Measurements from ENCODE around the gene BLOC1S4. TPM values are rescaled to one million over a fixed set of nuclear protein-coding genes. Genes with fewer than 3 reads are reported as not detected.
"Not testable (repeated sequence)": the region's sequence is repeated elsewhere in the genome, so short reads cannot be mapped to it uniquely, and the experiment has no call there.

BLOC1S4 gene, protein sequence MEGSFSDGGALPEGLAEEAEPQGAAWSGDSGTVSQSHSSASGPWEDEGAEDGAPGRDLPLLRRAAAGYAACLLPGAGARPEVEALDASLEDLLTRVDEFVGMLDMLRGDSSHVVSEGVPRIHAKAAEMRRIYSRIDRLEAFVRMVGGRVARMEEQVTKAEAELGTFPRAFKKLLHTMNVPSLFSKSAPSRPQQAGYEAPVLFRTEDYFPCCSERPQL
- 15.5 to 16.7 TPM (median 16.2 TPM) in 3 replicates for total RNA-seq
- long read RNA-seq, transcript BLOC1S4-201 (1 exons, 1,617 nt): major isoform, 90 of 90 reads
- long read RNA-seq, partial matches to known transcripts: 0 of 90 reads
- long read RNA-seq, other reads (novel, unspliced or antisense): 0 of 90 reads

DNA sequence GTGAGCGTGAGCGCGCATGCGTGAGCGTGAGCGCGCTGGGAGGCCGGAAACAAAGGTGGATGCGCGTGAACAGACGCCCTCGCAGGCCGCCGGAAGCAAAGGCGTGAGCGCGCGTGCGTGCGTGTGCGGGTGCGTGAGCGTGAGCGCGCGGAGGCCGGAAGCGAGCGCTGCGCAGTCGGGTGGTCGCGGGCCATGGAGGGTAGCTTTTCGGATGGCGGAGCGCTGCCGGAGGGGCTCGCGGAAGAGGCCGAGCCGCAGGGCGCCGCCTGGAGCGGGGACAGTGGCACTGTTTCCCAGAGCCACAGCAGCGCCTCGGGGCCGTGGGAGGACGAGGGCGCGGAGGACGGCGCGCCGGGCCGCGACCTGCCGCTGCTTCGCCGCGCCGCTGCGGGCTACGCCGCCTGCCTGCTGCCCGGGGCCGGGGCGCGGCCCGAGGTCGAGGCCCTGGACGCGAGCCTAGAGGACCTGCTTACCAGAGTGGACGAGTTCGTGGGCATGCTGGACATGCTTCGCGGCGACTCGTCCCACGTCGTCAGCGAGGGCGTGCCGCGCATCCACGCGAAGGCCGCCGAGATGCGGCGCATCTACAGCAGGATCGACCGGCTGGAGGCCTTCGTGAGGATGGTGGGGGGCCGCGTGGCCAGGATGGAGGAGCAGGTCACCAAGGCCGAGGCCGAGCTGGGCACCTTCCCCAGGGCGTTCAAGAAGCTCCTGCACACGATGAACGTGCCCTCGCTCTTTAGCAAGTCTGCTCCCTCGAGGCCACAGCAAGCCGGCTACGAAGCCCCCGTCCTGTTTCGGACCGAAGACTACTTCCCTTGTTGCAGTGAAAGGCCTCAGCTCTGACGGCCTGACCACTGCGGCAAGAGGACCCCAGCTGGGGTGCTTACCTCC is at the start of gene BLOC1S4:
Gene BLOC1S4 (plus strand): TSS at position 157 of the 894 bp plus-strand sequence. CDS start 36 bp downstream, at position 193.
- Mint-ChIP-seq H3K27ac (ENCODE audit: unreplicated experiment) (peak within 1 kb of the TSS; percentile 93), H3K36me3 (ENCODE audit: low read depth) (no peaks in the 10 kb centered on the region), H3K4me3 (ENCODE audit: unreplicated experiment) (peak within 1 kb of the TSS; percentile 87), H3K27me3 (ENCODE audit: low read depth) (peaks cover 3% of the 10 kb centered on the region), H3K4me1 (ENCODE audit: low read depth) (peaks cover 37% of the 10 kb centered on the region), H3K9me3 (ENCODE audit: low read depth) (no peaks in the 10 kb centered on the region)
- TF ChIP-seq, protein P1, sequence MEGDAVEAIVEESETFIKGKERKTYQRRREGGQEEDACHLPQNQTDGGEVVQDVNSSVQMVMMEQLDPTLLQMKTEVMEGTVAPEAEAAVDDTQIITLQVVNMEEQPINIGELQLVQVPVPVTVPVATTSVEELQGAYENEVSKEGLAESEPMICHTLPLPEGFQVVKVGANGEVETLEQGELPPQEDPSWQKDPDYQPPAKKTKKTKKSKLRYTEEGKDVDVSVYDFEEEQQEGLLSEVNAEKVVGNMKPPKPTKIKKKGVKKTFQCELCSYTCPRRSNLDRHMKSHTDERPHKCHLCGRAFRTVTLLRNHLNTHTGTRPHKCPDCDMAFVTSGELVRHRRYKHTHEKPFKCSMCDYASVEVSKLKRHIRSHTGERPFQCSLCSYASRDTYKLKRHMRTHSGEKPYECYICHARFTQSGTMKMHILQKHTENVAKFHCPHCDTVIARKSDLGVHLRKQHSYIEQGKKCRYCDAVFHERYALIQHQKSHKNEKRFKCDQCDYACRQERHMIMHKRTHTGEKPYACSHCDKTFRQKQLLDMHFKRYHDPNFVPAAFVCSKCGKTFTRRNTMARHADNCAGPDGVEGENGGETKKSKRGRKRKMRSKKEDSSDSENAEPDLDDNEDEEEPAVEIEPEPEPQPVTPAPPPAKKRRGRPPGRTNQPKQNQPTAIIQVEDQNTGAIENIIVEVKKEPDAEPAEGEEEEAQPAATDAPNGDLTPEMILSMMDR (IDR thresholded peaks at IDR 0.05): peak; percentile 73
- peak; percentile 94 for DNase-seq (ENCODE audit: low spot score)

DNA sequence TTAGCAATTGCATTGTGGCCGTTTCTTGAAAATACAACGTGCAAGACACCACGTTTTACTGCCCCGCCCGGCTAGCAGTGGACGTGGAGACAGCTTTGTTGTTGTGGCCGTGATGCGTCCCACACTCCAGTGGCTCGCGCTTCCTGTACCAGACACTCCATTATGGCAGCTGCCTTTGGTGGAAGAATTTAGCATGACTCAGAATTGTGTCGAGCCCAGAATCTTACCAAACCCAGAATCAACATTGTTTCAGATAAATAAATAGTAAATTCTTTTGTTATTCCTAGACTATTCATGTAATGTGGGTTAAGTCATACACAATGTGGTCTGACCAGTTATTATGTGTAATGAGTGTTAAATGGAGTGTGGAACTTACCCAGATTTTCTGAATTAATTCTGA is 47.6 kb upstream of the BLOC1S4 start:
- H3K36me3 Mint-ChIP-seq (ENCODE audit: low read depth): peaks cover 4% of the 10 kb centered on the region
- no peaks in the 10 kb centered on the region for H3K9me3 Mint-ChIP-seq (ENCODE audit: low read depth)
- DNase-seq (ENCODE audit: low spot score): no peak
- TF ChIP-seq, protein P1 (IDR thresholded peaks at IDR 0.05): no peak
- no peak overlapping the region for H3K4me3 Mint-ChIP-seq (ENCODE audit: unreplicated experiment)
- no peak overlapping the region for H3K27ac Mint-ChIP-seq (ENCODE audit: unreplicated experiment)
- no peaks in the 10 kb centered on the region for H3K27me3 Mint-ChIP-seq (ENCODE audit: low read depth)
- H3K4me1 Mint-ChIP-seq (ENCODE audit: low read depth): peaks cover 5% of the 10 kb centered on the region

DNA sequence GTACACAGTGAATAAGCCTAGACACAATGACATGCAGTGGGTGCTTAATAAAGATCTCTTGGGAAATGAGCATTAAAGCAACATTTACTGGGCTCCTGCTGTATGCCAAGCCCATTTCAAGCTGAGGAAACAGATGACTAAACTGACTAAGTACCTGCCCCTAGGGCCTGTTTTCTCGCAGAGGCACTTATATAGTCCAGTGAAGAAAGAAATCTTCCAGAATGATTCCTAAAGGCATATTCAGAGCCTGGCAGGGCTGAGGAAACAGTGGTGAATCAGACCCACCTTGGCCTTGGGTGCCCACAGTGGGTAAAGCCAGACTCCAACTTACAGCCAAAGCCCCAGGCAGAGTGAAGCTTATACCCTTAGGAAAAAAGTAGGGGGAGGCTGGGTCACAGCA is 44.3 kb upstream of the BLOC1S4 start:
- H3K36me3 Mint-ChIP-seq (ENCODE audit: low read depth): peaks cover 15% of the 10 kb centered on the region
- no peaks in the 10 kb centered on the region for H3K27me3 Mint-ChIP-seq (ENCODE audit: low read depth)
- H3K9me3 Mint-ChIP-seq (ENCODE audit: low read depth): no peaks in the 10 kb centered on the region
- H3K27ac Mint-ChIP-seq (ENCODE audit: unreplicated experiment): no peak overlapping the region
- H3K4me1 Mint-ChIP-seq (ENCODE audit: low read depth): peaks cover 31% of the 10 kb centered on the region
- DNase-seq (ENCODE audit: low spot score): no peak
- TF ChIP-seq, protein P1 (IDR thresholded peaks at IDR 0.05): no peak
- no peak overlapping the region for H3K4me3 Mint-ChIP-seq (ENCODE audit: unreplicated experiment)

DNA sequence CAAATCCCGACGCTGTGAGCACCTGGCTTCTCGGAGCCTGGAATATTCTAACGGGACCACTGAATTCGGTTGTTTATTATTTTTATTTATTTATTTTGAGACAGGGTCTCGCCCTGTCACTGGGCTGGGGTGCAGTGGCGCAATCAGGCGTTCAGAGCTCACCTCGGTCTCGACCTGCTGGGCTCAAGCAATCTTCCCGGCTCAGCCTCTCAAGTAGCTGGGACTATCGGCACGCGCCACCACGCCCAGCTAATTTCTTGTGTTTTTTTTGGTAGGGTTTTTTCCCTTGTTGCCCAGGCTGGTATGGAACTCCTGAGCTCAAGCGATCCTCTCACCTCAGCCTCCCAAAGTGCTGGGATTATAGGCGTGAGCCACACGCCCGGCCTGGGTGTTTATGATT is 43.8 kb upstream of the BLOC1S4 start:
- no peaks in the 10 kb centered on the region for H3K27me3 Mint-ChIP-seq (ENCODE audit: low read depth)
- DNase-seq (ENCODE audit: low spot score): no peak
- peaks cover 17% of the 10 kb centered on the region for H3K36me3 Mint-ChIP-seq (ENCODE audit: low read depth)
- peaks cover 35% of the 10 kb centered on the region for H3K4me1 Mint-ChIP-seq (ENCODE audit: low read depth)
- H3K9me3 Mint-ChIP-seq (ENCODE audit: low read depth): no peaks in the 10 kb centered on the region
- no peak overlapping the region for H3K27ac Mint-ChIP-seq (ENCODE audit: unreplicated experiment)
- H3K4me3 Mint-ChIP-seq (ENCODE audit: unreplicated experiment): no peak overlapping the region
- TF ChIP-seq, protein P1 (IDR thresholded peaks at IDR 0.05): no peak

DNA sequence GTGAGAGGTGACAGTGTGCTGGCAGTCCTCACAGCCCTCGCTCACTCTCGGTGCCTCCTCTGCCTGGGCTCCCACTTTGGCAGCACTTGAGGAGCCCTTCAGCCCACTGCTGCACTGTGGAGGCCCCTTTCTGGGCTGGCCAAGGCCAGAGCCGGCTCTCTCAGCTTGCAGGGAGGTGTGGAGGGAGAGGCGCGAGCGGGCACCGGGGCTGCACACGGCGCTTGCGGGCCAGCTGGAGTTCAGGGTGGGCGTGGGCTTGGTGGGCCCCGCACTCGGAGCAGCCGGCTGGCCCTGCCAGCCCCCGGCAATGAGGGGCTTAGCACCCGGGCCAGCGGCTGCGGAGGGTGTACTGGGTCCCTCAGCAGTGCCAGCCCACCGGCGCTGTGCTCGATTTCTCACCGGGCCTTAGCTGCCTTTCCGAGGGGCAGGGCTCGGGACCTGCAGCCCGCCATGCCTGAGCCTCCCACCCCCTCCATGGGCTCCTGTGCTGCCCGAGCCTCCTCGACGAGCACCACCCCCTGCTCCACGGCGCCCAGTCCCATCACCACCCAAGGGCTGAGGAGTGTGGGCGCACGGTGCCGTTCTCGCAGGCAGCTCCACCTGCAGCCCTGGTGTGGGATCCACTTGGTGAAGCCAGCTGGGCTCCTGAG is 43.3 kb upstream of the BLOC1S4 start:
- Mint-ChIP-seq H3K36me3 (ENCODE audit: low read depth) (peaks cover 17% of the 10 kb centered on the region), H3K4me1 (ENCODE audit: low read depth) (peaks cover 35% of the 10 kb centered on the region)
- H3K27ac Mint-ChIP-seq (ENCODE audit: unreplicated experiment); H3K27me3 Mint-ChIP-seq (ENCODE audit: low read depth); H3K9me3 Mint-ChIP-seq (ENCODE audit: low read depth); H3K4me3 Mint-ChIP-seq (ENCODE audit: unreplicated experiment); DNase-seq (ENCODE audit: low spot score): not testable (repeated sequence)

DNA sequence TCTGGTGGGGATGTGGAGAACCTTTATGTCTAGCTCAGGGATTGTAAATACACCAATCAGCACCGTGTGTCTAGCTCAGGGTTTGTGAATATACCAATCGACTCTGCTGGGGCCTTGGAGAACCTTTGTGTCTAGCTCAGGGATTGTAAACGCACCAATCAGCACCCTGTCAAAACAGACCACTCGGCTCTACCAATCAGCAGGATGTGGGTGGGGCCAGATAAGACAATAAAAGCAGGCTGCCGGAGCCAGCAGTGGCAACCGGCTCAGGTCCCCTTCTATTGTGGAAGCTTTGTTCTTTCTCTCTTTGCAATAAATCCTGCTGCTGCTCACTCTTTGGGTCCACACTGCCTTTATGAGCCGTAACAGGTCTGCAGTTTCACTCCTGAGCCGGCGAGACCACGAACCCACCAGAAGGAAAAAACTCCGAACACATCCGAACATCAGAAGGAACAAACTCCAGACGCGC is 42.7 kb upstream of the BLOC1S4 start:
- Mint-ChIP-seq H3K36me3 (ENCODE audit: low read depth) (peaks cover 17% of the 10 kb centered on the region), H3K4me3 (ENCODE audit: unreplicated experiment) (peak overlapping the region; percentile 89), H3K4me1 (ENCODE audit: low read depth) (peaks cover 35% of the 10 kb centered on the region), H3K27ac (ENCODE audit: unreplicated experiment) (peak overlapping the region; percentile 90)
- not testable (repeated sequence) for DNase-seq (ENCODE audit: low spot score); H3K9me3 Mint-ChIP-seq (ENCODE audit: low read depth); H3K27me3 Mint-ChIP-seq (ENCODE audit: low read depth)

All from chondrocyte (in vitro differentiated cells).